Upper lobe of left lung (tissue), 4 donors: ENCODE results near the gene ABCG1.

Source experiments
- POLR2A ChIP-seq, 4 donors: fragments of 450-650 bp; IDR thresholded peaks; one replicate each; pipeline ENCODE4 v1.5.1; 2016 to 2017; ENCODE audit warnings: antibody characterized with exemption in 4 of 4, mild to moderate bottlenecking in 2 of 4
- TF ChIP-seq, protein P1 (sequence below), 6 experiments: fragments of 450-650 bp in 4 of 6; fragments of 200-600 bp in 2 of 6; sonication (generic) in 2 of 6; IDR thresholded peaks; one replicate each; pipeline ENCODE4 v1.5.1; 2016 to 2019; ENCODE audit warnings: antibody characterized with exemption in 6 of 6

GRCh38 chr21:42258150-42258884, 39.4 kb downstream of the ABCG1 start:
- TF ChIP-seq POLR2A (IDR thresholded peaks at IDR 0.05) = no peak
- TF ChIP-seq, protein P1, sequence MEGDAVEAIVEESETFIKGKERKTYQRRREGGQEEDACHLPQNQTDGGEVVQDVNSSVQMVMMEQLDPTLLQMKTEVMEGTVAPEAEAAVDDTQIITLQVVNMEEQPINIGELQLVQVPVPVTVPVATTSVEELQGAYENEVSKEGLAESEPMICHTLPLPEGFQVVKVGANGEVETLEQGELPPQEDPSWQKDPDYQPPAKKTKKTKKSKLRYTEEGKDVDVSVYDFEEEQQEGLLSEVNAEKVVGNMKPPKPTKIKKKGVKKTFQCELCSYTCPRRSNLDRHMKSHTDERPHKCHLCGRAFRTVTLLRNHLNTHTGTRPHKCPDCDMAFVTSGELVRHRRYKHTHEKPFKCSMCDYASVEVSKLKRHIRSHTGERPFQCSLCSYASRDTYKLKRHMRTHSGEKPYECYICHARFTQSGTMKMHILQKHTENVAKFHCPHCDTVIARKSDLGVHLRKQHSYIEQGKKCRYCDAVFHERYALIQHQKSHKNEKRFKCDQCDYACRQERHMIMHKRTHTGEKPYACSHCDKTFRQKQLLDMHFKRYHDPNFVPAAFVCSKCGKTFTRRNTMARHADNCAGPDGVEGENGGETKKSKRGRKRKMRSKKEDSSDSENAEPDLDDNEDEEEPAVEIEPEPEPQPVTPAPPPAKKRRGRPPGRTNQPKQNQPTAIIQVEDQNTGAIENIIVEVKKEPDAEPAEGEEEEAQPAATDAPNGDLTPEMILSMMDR (IDR thresholded peaks at IDR 0.05) = peak; percentile 79 to 89 (median 84)
